GM19099 (cell line): Measurements from ENCODE around the gene BCOR.

ENCODE experiments used
- POLR2A ChIP-seq: IDR thresholded peaks from 3 replicates; pipeline ENCODE4 v1.6.1; 2011; ENCODE audit warnings: low read depth; ENCODE audit not compliant: insufficient read length; ENCODE audit errors: extremely low read depth

The BCOR gene

GRCh38 chrX:40105835-40106675 lies 8.3 kb upstream of the BCOR start:
- peak; percentile 37 for TF ChIP-seq POLR2A

GRCh38 chrX:40104985-40105834 lies 7.5 kb upstream of the BCOR start:
- TF ChIP-seq POLR2A = no peak

- TF ChIP-seq POLR2A = no peak
These were observed 6.8 kb upstream of the BCOR start for GRCh38 chrX:40104630-40104984.

GRCh38 chrX:40103565-40104323 lies 6.0 kb upstream of the BCOR start:
- no peak for TF ChIP-seq POLR2A

GRCh38 chrX:40102393-40103381 lies 4.9 kb upstream of the BCOR start:
- no peak for TF ChIP-seq POLR2A

GRCh38 chrX:40101430-40101802 lies 3.7 kb upstream of the BCOR start:
- no peak for TF ChIP-seq POLR2A

- no peak for TF ChIP-seq POLR2A
These were observed 3.0 kb upstream of the BCOR start for GRCh38 chrX:40100537-40101429.

GRCh38 chrX:40100141-40100536 lies 2.4 kb upstream of the BCOR start:
- no peak for TF ChIP-seq POLR2A

- no peak for TF ChIP-seq POLR2A
These were observed 1.5 kb upstream of the BCOR start for GRCh38 chrX:40099055-40099958.

GRCh38 chrX:40098264-40099054 lies 701 bp upstream of the BCOR start:
- peak; percentile 58 for TF ChIP-seq POLR2A

GRCh38 chrX:40097141-40097503 lies 636 bp downstream of the BCOR start:
- TF ChIP-seq POLR2A = no peak
